NOMO-1 (cell line): ENCODE data around the gene KLHL6.

Experiments
- DNase-seq, 2 experiments: peaks; one replicate each; lab custom pipeline; 2025; ENCODE audit not compliant: unreplicated experiment in 2 of 2; lab: John Stamatoyannopoulos, UW

The KLHL6 gene

DNA sequence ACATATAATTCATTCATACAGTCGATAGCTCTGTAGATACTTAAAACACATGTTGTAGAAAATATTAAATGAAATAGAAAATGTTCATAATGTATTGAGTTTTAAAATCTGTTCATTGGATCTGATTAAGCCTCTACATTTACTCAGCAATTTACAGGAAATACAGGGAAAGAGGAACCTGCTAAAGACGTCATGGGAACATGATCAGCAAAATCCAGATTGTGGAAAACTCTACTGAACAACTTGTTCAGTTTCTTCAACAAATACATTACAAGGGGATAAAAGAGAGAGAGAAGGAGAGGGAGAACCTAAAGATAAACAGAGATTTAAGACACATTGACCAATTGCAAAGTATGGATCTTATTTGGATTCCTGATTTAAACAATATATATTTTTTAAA is 46.7 kb downstream of the KLHL6 start:
- no peak for DNase-seq

DNA sequence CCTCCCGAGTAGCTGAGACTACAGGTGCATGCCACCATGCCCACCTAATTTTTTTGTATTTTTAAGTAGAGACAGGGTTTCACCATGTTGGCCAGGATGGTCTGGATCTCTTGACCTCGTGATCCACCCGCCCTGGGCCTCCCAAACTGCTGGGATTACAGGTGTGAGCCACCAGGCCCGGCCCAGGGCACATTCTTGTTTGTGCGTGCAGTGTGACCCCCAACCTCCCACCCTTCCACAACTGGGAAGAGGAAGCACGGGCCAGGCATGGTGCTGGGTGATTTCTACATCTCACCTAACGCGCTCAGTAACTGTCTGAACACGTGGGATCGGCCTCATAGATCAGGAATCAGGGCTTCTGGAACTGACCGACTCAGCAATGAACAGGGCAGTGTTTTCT is 48.0 kb downstream of the KLHL6 start:
- DNase-seq, result no peak

DNA sequence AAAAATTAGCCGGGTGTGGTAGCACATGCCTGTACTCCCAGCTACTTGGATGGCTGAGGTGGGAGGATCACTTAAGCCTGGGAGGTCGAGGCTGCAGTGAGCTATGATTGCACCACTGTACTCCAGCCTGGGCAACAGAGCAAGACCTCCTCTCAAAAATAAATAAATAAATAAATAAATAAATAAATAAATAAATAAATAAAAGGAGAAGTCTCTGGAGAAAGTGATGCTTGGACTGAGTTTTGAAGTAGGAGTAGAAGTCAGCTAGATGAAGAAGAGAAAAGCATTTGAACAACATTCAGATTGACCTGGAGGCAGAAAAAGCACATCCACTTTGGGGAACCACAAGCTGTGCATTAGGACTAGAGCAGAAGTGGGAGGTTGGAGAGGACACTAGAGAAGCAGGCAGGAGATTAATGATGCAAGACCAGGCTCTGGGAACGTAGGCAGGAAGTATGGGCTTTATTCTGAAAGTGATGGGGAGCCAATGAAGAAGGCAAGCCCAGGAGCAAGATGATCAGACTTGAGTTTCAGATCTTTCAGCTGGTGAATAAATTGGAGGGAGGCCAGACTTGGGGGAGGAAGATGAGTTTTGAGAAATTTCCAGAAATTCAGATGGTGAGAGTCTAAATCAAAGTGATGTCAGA is 48.7 kb downstream of the KLHL6 start:
- peak in 1 of 2 experiments; percentile 15 for DNase-seq

DNA sequence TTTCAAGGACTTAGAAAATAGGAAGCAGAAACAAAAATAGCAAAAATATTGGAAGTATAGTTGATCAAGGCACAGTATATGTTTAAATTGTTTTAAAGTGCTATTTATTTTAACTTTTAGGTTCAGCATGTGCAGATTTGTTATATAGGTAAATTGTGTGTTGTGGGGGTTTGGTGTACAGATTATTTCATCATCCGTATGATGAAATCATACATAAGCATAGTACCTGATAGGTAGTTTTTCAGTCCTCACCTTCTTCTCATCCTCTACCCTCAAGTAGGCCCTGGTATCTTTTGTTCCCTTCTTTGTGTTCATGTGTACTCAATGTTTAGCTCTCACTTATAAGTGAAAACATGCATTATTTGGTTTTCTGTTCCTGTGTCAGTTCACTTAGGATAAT is 50.9 kb downstream of the KLHL6 start:
- no peak for DNase-seq

DNA sequence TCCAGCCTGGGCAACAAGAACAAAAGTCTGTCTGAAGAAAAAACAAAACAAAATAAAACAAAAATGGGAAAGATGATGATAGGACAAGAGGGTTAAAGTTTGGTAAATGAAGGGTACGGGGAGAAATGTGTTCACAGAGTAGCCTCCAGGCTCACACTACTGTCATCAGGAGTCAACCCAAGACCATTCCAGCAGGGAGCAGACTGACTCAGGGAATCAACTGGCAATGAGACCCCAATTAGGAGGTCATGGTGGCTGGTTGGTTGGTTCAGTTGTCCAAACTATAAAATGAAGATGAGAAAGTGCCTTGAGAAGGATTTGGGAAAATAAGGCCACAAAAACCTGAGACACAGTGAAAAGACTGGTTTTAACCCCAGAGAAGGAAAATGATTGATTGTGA is 51.8 kb downstream of the KLHL6 start:
- no peak for DNase-seq

DNA sequence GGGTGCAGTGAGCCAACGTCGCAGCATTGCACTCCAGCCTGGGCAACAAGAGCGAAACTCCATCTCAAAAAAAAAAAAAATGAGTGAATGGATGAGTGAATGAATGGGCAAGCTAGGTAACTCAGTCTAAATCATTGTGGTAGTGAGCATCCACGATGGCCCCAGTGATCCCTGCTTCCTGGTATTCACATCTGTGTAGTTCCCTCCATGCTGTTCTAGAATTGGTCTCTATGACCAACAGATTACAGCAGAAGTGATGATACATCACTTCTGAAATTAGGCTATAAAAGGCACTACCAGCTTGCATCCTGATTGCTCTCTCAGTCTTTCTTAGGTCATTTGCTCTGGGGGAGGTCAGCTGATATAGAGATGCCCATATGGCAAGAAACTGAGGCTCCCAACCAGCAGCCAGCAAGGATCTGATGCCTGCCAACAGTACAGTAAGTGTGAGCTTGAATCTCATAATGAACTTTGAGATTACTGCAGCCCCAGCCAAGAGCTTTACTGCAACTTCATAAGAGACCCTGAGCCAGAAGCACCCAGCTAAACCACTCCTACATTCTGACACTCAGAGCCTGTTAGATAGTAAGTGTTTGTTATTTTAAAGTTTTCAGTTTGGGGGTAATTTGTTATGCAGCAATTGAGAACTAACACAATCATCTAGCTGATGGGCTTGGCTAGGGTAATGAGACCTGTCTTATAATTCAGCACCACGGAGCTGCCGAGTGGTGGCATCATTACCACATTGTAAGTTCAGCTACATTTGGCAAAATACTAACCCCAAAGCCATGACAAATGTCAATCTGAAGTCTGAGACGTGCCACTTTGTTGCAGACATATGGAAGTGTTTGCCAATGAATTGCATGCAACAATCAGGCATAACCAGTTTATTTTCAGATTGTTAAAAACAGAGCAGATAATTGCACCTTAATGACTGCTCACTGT is 53.0 kb downstream of the KLHL6 start:
- DNase-seq, result no peak

DNA sequence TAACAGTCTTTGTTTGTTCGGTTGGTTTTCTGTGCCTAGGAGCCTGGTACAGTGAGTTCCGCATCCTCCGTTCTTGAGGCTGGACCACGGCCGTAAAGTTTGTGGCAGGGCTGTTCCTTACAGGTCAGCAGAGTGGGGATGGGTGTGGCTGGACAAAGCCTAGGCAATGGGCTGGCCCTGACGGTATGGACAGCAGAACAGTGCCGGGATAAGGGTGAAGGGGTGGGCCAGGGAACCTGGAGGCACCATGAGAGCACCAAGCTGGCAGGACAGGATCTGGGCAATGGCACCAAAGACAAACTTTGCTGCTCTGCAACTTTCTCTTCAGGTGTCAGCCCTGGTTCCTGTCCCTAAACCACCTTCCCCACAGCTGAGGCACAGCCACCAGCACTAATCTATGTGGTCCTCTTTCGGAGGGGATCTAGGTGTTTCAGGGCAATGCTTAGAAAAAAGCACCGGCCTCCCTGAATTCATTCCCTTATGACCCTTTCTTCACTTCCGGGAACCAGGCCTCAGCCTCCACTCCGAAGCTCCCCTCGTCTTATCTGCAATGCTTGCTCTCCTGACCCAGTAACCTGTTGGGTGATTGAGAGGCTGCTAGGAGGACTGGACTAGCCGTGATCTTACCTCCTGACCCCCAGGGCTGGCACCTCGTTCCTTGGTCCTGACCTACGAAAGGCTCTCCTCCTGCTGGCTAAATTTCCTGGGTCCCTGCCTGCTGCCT is 54.4 kb downstream of the KLHL6 start:
- no peak for DNase-seq

DNA sequence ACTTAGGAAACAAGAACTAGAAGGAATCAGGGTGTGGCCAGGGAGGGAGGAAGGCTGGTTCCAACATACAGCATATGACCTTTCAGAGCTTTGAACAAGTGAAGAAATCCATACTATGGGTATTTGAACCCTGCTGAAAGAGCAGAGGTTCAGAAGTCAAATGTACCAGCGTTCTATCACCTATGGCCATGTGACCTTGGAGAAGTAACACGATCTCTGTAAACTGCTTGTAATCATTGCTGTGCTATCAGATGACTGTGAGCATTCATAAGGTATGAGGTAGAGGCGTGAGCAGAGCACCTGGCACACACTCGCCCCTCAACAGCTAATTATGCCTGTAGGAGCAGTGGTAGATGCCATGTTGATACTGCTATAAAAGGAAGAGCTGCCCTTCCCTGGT is 55.2 kb downstream of the KLHL6 start:
- no peak for DNase-seq

DNA sequence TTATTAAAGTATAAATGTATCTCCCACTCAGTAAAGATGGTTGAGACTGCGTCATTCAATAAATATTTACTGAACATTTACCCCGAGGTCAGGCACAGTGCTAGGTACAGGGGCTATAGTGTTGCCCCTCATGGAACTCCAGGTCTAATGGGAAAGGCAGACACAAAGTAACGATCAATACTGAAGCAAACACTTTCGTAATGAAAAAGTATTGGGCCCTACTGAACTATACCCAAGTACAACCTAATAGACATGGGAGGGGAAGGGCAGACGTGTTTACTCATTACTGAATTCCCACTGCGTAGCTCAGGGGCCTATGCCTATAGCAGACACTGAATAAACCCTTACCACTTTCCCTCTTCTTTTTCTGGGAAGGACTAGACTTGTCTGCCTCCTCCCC is 56.9 kb downstream of the KLHL6 start:
- DNase-seq, result no peak

DNA sequence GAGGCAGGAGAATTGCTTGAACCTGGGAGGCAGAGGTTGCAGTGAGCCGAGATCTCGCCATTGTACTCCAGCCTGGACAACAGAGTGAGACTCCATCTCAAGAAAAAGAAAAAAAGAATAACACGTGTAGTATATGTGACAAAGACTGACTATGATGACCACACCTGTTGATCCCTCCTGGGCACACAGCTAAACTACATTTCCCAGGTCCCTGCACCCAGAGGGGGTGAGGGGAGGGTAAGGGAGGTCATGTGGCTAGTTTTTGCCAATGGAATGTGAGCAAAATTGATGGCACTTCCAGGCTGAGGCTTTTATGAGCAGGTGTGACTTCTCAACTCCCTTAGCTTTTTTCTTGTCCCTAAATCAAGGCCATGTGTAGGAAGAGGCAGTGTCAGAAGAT is 58.2 kb downstream of the KLHL6 start:
- no peak for DNase-seq

DNA sequence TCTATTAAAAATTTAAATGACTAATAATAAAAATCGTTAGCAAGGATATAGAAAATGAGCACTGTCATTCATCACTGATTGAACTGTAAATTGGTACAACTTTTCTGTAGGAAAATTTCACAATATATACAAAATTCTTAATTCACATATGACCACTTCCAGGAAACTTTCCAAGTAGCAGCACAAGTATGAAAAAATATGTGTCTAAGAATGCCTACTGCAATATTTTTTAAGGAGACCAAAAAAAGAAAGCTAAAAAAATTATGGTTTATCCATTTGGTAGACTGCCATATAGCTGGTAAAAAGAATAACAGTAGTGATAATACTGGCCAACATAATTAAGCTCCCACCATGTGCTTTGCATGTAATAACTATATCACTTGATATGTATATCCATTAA is 59.2 kb downstream of the KLHL6 start:
- DNase-seq, result no peak

DNA sequence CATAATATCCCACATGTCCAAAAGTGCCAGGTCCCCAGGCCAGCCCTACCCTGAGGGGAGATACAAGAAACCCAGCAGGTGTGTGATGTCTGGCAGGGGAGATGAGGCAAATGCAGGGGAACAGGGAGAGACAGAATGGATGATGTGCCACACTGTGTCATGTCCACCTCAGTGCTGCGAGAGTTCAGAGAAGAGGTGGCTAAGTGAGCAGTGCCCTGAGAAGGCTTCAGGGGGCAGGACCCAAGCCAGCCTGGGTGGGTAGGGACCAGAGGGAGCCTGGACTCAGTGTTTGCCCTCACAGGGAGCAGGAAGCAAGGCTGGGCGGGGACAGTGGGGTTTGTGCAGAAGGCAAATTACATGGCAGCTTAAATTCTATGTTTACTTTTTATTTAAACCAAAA is 61.2 kb downstream of the KLHL6 start:
- DNase-seq, result no peak

DNA sequence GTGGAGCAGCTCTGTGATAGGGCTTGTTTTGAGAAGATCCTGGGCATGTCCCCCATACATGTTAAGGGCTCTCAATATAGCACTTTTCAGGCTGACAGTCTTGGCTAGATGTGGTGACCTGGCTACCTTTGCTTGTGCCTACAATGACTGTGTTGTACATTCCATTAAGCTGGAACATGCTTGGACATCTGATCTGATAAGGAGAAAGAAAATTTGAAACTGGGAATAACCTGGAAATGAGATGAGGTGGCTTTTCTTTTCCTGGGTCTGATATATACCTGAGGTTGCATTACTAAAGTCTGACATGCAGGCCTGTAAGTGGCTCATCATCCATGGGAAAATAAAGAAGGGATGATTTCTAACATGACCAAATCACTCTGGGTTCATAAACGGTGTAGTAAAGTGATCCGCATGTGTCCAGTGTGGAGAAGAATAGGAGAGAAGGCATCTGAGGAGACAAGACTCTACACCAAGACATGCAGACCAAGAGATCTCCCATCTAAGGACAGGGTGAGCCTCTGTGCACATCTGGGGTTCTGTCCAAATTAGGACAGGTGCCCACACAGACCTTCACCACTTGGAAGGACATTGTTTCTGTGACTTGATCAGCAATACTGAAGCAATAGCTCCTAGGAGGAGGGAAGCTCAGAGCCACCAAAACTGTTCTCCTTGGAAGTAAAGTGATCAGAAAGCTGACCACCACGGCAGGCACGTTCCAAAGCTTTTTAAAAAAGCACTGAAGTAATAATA is 62.0 kb downstream of the KLHL6 start:
- DNase-seq, result no peak

DNA sequence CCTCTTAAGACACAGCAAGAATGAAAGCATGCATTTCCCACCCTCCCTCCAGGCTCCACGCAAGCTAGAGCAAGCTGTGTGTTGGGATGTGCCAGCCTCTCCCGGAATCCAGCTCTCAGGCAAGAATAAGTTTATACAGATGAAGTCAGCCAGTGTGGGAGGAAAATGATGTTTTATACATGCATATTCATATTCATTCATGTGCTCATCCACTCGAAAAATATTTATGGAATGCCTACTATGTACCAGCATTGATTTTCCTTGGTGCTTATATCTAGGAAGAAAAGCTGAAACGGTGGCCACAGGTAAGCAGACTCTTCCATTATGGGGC is 62.7 kb downstream of the KLHL6 start:
- DNase-seq, result no peak

DNA sequence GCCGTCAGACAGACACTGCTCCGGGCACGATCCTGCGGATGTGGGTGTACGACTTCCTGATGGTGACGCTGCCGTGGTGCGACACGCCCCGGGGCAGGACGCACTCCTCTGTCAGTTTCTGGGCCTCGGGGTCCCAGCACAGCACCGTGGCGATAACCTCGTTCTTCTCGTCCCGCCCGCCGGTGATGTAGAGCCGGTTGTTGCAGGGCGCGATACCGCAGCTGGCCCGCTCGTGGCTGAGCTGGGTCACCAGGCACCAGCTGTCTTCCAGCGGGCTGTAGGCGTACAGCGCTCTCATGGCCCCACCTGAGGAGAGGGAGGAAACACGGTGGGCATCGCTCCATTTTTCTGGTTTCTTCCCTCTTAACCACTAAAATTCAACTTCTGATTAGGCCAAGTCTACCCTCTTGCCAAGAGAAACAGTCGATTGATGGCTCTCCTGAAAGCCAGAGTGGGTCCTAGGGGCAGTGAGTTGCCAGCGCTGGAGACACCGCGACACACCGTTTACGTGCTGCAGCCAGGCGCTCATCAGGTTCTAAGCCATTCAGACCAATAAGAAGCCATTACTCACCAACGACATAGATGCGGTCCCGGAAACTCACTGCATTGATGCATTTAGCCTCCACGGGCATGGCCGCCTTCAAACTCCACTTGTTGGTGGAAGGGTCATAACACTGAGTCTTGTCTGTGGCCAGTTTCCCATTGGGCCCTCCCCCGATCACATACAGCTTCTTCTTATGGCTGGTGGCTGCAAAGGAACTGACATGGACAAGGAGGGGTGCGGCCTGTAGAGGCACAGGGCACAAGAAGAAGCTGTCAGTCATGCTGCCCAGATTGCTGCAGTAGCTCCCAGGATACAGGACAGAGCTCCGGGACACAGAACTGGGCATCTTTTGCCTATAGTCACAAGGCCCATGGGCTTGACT is 63.3 kb downstream of the KLHL6 start:
- no peak for DNase-seq

DNA sequence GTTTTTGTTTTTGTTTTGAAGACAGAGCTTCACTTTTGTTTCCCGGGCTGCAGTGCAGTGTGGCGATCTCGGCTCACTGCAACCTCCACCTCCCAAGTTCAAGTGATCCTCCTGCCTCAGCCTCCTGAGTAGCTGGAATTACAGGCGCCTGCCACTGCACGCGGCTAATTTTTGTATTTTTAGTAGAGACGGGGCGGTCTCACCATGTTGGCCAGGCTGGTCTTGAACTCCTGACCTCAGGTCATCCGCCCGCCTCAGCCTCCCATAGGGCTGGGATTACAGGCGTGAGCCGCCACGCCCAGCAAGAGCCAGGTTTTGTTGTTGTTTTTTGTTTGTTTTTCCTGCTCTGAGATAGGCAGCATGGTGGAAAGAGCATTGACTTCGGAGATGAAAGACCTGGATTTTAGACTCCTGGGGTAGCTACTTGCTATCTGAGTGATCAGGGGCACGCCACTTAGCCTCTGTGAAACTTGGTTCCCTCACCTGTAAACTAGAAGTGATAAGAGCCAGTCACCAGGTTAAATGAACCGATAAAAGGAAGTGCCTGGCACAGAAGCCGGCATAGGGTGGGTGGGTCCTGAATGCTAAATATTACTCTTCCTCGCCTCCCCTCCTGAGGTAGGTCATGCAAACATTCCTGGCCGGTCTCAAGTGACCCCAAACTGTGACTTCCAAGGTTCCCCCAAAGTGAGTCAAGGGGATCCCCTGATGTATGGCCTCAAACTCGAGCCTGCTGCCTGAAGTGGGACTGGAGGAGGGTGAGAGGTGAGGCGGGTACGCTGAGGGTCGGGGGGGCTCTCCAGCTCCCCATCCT is 64.2 kb downstream of the KLHL6 start:
- no peak for DNase-seq

DNA sequence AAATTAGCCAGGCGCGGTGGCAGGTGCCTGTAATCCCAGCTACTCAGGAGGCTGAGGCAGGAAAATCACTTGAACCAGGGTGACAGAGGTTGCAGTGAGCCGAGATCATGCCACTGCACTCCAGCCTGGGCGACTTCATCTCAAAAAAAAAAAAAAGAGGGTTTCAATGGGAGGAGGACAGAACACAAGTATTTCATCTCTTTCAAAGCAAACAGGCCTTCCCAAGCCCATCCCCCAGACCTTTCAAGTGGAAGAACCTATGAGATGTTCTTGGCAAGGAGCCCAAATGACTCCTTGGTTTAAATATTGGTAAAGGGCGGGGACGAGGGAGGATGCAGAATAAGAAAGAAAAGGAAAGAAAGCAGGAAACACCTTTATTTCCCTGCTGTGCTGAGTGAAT is 64.9 kb downstream of the KLHL6 start:
- no peak for DNase-seq

DNA sequence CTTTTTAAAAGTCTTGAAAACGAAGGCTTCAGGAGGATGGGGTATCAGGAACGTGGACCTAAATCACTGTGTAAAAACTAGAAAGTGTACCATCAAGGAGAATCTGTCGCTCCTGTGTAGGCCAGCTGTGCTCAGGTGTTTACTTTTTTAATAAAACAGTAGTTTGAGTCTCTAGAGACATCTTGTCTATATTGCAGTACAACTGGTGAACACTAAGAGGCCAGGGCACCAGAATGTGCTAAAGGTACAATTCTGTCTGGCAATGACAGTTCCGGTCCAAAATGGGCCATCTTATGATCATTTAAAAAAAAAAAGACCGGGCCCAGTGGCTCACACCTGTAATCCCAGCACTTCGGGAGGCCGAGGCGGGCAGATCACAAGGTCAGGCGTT is 65.3 kb downstream of the KLHL6 start:
- no peak for DNase-seq
